ENCODE measurements around the gene COA7.

The COA7 gene

DNA sequence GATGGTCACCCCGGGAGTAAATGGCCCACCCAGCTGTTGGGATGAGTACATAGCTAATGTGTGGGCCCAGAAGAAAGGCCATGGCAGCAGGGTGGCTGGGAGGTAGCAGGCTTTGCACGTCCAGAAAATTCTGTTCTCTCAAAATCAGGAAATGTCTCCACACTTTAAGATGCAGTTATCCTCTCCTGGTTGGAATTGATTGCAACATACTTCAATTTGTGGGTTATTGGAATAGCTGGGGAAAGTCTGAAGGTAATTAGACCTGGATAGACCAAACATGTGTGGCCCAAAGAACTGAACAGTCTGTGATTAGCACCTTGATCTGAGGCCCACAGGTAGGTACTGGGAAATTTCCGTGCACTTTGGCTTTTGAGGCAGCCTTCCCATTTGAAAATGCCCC is 30.2 kb downstream of the COA7 start:
- DNase-seq, result no peak

DNA sequence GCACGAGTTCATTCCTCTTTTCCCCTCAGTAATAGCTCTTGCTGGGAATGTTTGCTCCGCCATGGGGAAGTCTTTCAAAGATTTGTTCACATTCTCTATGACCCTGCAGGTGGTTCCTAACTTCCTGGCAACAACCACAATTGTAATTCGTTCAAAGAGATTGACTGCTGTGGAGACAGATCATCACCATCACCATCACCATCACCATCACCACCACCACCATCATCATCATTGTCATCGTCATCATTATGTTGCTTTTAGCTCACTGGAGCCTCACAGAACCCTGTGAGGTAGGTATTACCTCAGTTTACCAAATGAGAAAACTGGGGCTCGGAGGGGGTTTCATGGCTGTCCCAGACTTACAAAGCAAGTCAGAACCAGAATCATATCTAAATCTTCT is 30.9 kb downstream of the COA7 start:
- no peak for DNase-seq

DNA sequence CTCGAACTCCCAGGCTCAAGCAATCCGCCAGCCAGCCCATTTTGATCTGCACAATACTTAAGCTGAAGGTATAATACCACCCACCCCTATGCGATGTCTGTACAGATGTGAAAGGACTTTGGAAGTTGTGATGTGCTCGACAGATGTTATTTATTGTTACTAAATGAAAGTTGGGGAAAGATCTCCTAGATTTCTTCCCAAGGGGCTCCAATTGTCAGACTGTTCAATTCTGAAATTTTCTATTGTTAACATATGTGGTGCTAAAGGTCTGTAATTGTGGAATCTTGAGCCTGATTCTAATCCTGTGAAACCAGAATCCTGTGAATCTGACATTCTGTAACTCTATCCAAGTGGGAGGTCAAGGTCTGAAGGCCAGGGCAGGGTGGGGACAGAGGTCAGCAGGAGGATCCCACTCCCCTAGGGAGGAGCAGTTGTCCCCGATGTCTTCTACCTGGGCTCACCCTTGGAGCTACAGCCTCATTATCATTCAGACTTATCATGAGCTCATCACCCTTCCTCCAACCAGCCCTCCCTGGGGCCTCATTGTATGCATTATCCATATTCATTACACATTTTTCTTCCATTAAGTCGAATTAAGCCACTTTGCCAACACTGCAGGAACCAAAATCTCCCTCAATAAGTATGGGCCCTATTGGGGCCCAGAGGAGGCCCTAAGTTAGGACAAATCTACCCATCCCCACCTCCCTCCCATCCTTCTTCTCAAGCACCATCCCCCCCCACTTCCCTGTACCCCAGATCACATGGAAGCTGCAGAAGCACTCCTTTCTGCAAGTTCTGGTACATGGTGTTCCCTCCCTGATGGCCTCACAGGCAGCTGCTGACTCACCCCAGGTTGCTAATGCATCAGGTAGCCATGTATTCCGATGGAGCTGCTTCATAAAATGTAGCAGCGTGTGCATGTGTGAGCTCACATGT is 32.9 kb downstream of the COA7 start:
- no peak for DNase-seq

DNA sequence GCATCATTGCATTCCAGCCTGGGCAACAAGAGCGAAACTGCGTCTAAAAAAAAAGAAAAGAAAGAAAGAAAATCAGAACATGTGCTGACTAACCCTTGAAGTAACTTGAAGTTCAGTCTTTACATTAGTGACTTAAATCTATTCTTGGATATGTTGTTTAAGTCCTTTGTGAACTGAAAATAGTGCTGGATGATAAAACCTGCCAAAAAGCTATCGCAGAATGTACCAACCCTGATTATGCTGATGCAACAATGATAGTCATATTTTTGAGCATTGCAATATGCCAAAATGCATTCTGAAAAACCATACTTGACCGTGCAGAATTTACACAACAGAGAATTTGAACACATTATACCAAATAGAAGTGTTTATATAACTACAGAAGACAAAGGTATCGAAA is 34.4 kb downstream of the COA7 start:
- no peak for DNase-seq

DNA sequence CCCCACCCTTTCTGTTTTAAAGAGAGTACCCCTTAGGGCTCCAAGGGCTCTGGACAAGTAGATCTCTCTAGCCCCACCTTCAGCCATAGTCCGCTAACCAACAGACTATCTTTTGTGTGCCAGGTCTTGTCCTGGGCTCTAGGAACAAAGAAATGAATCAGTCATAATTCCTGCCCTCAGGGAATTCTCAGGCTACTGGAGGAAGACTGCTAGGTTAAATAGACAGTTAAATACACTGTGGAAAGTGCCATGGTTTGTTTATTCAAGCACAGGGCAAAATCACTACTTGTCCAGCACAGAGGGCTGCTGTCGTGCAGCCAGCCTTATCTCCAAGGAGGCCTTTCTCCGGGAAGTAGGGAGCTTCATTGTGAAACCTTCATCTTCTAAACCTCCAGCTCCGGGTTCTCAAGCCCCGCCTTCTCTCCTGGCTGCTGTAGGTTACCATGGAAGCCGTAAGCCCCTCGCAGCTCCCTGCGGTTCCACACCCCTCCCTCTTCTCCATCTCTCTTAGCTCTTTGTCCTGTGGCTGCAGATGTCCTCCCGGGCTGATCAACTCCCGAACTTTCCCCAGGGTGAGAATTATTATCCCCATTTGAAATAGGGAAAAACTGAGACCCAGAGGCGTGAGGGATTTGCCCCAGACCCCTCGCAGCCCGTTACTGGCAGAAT is 35.4 kb downstream of the COA7 start:
- DNase-seq, result no peak

DNA sequence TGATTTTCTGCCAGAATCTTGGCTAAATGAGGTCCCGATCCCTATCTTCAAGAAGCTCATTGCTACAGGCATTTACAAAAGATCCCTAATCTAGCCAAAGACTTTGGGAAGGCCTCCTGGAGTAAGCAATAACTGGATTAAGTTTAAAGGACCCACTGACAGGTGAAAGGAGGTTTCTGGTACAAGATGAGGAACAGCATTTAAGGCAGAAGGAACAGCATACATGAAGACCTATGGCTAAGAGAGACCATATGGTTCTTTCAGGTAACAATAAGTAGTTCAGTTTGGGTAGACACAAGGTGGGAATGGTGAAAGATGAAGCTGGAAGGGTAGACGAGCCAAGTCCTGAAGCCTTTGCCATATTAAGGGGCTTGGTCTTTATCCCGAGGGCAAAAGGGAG is 37.3 kb downstream of the COA7 start:
- DNase-seq, result no peak

DNA sequence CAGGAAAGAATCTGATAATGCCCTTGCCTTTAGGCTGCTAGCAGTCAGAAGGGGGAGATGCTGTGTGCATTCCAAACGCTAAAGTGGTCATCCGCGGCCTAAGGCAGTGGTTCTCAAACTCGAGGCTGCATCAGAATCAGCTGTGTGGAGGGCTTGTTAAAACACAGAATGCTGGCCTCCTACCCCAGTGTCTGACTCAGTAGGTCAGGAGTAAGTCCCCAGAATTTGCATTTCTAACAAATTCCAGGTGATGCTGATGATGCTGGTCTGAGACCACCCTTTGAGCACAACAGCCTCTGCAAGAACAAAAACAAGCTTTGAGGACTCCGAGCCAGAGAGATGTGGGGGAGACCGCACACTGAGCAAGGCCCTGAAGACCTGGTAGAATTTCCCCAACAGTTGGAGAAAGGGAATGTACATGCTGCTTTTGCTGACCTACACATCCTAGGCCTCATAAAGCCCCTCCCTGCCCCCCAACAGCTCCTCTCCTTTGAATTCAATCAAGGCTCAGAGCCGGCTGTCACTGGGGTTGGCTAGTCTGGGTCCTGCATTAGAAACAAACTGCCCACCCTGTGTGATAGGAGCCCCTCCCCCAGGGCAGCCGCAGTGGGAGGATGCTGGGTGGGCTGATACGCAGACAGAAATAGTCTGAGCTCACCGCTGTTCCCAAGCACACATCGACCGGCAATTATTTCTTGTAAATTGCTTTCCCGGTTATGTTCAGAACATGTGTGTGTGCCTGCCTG is 38.1 kb downstream of the COA7 start:
- no peak for DNase-seq

DNA sequence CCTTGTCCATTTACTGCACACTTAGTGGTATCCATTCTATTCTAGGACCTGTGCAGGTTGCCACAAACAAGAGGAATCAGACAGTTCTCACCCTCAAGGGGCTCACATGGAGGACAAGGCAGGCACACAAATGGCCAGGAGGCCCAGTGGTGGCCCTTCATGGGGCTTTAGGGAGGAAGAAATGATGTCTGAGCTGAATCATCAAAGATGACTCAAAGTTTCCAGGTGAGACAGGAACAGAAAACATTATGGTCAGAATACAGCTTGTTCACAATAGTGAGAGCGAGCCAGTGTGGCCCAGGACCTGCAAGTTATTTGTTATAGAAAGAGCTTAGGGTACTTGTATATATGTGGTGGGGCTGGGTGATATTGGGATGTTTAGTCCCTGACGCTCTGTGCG is 38.8 kb downstream of the COA7 start:
- DNase-seq, result no peak

DNA sequence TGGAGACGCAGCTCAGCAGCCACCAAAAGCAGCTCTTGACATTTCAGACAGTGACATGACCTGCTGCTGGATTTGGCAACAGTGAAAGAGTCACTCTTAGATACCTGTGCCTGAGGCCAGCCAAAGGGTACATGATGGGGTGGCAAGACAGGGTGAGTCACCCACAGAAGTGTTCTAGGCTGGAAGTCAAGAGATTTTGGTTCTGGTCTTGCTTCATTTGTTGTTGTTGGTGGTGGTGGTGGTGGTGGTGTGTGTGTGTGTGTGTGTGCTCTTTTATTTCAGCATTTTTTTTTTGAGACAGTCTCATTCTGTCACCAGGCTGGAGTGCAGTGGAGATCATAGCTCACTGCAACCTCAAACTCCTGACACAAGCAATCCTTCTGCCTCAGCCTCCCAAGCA is 39.4 kb downstream of the COA7 start:
- DNase-seq, result no peak

DNA sequence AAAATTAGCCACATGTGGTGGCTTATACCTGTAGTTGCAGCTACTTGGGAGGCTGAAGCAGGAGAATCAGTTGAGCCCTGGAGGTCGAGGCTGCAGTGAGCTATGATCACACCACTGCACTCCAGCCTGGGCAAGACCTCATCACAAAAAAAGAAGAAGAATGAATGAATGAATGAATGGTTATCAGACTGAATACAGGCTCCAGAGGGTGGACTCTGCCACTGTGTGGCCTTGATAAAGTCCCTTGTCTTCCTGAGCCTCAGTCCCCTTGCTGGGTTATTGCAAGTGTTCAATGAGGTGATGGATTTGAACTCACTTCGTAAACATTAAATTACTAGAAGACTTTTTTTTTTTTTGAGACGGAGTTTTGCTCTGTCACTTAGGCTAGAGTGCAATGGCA is 40.4 kb downstream of the COA7 start:
- no peak for DNase-seq

DNA sequence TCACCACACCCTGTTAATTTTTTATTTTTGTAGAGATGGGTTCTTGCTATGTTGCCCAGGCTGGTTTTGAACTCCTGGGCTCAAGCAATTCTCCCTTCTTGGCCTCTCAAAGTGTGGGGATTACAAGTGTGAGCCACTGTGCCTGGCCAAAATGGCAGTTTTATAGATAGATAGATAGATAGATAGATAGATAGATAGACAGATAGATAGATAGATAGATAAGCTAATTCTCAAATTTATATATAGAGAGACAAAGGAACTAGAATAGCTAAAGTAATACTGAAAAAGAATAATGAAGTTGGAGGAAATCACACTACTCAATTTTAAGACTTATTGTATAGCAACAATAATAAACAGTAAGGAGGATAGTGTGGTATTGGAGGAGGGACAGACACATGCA is 44.1 kb downstream of the COA7 start:
- DNase-seq, result no peak

DNA sequence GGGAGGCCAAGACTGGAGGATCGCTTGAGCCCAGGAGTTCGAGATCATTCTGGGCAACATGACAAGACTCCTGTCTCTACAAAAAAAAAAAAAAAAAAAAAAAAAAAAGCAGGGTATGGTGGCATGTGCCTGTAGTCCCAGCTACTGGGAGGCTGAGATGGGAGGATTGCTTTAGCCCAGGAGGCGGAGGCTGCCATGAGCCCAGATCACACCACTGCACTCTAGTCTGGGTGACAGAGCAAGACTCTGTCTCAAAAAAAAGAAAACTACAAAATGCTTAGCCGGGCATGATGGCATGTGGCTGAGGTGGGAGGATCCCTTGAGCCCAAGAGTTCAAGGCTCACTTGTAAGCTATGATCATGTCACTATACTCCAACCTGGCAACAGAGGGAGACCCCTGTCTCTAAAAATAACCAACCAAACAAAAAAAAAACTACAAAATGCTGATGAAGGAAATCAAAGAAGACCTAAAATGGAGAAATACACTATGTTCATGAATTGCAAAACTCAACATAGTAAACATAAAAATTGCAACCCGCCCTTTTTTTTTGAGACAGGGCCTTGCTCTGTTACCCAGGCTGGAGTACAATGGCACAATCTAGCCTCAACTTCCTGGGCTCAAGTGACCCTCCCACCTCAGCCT is 44.8 kb downstream of the COA7 start:
- no peak for DNase-seq

DNA sequence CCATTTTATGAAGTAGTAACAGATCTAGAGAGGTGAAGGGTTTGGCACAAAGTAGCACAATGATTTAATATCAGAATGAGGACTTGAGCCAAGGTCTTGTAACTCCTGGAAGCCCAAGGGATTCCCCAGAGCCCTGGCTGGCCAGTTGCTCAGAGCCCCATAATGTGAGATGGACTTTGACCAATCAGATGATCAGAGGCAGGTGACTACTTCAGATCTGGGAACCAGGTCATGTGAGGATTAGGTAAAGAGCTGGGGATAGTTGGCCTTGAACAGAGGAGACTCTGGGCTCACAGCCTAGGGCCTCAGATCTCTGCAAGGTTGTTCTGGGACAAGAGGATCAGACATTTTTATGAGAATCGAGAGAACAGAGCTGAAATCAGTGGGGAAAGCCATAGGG is 46.2 kb downstream of the COA7 start:
- no peak for DNase-seq

DNA sequence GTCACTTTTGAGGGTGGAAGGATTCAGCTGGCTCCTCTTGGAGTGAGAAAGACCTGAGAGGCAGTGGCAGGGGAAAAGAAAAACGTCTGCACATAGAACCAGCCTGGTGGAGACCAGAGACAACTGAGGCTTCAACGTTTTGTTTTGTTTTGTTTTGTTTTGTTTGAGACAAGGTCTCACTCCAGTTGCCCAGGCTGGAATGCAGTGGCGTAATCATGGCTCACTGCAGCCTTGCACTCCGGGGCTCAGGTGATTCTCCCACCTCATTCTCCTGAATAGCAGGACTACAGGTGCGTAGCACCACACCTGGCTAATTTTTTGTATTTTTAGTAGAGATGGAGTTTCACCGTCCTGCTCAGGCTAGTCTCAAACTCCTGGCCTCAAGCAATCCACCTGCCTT is 52.9 kb downstream of the COA7 start:
- DNase-seq, result no peak

DNA sequence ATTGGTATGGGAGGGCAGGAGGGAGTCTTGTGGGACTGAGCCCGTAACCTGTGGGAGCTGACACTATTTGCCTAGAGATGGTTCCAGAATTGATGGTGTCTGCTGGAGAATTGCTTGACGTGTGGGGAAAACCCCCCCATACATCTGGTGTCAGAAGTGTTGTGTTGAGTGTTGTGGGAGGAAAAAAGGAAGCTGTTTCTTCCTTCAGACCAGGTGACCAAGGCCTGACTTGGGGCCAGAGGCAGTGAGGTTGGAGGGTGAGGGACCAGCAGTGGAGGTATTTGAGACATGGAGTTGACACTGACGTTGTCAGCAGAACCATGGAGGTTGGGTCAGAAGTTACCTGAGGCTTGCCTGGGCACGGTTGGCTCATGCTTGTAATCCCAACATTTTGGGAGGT is 56.8 kb downstream of the COA7 start:
- no peak for DNase-seq

DNA sequence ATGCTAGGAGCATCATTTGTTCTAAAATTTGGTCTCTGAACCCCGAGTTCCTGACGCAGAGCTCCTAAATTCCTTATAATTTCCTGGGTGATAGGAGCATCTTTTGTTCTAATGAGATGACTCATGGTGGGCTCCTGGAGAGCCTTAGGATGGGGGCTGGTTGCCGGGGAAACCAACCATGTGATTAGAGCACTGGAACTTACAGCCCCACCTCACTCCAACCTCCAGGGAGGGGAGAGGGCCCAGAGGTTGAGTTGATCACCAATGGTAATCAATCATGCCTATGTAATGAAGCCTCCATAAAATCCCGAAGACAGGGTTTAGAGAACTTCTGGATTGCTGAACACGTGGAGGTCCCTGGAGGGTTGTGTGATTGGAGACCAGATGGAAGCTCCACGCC is 57.5 kb downstream of the COA7 start:
- no peak for DNase-seq

DNA sequence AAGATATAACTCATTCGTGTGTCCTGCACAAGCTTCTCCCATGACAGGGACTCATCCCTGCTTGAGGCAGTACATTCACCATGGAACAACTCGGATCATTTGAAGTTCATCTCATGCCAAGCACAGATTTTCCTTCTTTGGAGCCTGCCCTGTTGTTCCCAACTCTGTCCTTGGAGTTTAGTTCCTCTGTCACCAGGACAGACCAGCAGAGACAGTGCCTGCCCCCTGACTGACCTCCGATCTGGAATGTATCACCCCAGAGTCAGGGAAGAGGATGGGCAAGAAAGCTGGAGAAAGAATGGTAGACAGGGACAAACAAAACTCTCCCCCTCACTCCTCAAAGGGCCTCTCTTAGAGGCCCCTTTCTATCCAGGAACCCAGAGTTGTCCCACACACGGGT is 60.2 kb downstream of the COA7 start:
- DNase-seq, result no peak

DNA sequence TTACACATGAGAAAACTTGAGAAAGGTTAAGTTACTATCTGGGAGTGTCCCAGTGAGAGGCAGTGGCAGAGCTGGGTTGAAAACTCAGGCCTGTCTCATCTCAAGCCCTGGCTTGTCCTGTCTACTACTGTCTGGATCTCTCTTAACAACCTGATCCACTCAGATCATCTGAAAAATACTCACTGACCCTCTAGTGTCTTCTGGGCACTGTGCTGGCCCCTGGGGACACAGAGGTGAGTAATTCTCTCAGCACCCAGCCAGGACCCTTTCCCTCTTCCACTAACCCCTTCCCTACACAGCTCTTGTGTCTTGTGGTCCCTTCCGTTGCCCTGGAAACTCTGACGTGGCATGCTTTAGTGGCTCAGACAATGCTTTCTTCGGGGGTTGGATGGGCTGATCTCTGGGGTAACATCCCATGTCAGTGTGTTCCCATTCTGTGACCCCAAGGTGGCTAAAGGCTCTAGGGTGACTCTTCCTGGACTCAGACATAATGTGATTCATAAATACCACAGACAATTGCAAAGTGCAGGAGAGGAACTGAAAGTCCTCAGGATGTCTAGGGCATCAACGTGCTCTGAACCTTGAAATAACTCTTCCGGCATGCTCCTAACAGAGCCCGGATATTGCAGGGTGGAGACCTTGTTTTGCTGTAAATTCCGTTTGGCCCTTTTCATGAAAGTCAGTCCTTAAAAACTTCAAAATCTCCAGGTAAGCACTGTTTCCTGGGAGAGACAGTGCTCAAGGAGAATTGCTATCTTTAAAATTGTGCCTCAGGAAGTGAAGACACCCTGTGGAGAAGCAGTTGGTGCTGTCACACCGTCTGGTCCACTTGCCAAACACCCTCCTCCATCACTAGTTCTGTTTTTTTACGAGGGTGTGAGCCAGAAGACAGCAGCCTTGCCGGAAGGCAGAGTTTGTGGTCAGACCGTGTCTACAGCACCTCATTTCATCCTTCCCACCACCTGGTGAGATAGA is 61.1 kb downstream of the COA7 start:
- DNase-seq, result peak; percentile 71

DNA sequence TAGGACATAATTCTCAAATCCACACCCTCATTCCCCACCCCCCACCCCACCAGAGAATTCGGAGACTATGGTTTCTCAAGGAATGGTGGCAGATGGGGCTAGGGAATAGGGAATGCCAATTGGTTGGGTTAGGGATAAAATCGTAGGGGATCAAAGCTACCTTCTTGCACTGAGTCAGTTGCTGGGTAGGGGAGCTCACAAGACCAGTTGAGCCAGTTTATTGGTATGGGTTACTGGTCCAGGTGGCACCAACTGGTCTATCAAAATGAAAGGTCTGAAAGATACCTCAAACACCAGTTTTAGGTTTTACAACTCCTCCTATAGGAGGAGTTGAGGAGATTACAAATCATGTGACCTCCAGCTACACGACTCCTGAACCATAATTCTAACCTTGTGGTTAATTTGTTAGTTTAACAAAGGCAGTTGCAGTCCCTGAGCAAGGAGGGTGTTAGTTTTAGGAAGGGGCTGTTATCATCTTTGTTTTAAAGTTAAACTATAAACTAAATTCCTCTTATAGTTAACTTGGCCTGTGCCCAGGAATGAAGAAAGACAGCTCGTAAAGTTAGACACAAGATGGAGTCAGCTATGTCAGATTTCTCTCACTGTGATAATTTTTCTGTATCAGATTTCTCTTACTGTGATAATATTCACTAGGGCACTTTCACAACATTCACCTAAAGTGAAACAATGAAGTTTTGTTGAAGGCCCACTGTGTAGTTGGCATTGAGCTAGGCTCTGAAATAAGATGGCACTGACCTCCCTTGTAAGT is 62.6 kb downstream of the COA7 start:
- DNase-seq, result no peak

Data from KG1 (cell line).